AG04449 (cell line): Measurements from ENCODE around the gene GABRB1.

Experiments used
- CTCF ChIA-PET: fragments of 350-600 bp; formaldehyde crosslinking; extraction: SDS; loops from one replicate; lab custom pipeline; 2021; ENCODE audit warnings: antibody characterized with exemption; lab: Yijun Ruan, JAX
- POLR2A ChIA-PET: fragments of 400-600, 350-600 bp; formaldehyde crosslinking; extraction: SDS; loops from one replicate; lab custom pipeline; 2020; ENCODE audit warnings: antibody characterized with exemption, inconsistent platforms; lab: Yijun Ruan, JAX
- DNase-seq: peaks from one replicate; pipeline ENCODE4 v3.0.0-alpha.2; 2010; ENCODE audit warnings: low read depth, low spot score
- H3K4me3 ChIP-seq: 2 replicates; pipeline ENCODE4 v1.5.1; 2011; ENCODE audit warnings: low read depth, mild to moderate bottlenecking, control low read depth, low read length
- TF ChIP-seq, protein P1 (sequence below): IDR thresholded peaks from one replicate; pipeline ENCODE4 v1.5.1; 2011; ENCODE audit warnings: mild to moderate bottlenecking, moderate library complexity, low read length, control low read depth, inconsistent platforms; ENCODE audit not compliant: insufficient read depth; ENCODE audit errors: missing control alignments

Gene GABRB1

GRCh38 chr4:47068986-47069385, 37.6 kb downstream of the GABRB1 start:
- DNase-seq: no peak
- POLR2A ChIA-PET: no interaction called here
- H3K4me3 ChIP-seq: no peak overlapping the region
- CTCF ChIA-PET: no interaction called here
- TF ChIP-seq, protein P1, sequence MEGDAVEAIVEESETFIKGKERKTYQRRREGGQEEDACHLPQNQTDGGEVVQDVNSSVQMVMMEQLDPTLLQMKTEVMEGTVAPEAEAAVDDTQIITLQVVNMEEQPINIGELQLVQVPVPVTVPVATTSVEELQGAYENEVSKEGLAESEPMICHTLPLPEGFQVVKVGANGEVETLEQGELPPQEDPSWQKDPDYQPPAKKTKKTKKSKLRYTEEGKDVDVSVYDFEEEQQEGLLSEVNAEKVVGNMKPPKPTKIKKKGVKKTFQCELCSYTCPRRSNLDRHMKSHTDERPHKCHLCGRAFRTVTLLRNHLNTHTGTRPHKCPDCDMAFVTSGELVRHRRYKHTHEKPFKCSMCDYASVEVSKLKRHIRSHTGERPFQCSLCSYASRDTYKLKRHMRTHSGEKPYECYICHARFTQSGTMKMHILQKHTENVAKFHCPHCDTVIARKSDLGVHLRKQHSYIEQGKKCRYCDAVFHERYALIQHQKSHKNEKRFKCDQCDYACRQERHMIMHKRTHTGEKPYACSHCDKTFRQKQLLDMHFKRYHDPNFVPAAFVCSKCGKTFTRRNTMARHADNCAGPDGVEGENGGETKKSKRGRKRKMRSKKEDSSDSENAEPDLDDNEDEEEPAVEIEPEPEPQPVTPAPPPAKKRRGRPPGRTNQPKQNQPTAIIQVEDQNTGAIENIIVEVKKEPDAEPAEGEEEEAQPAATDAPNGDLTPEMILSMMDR: no peak

- H3K4me3 ChIP-seq: no peak overlapping the region
- CTCF ChIA-PET: interaction anchor here (1.5 kb wide), 1 partner anchor 51 kb away, joined by 3 read pairs; no protein-coding TSS in a partner anchor
- no peak for DNase-seq
- TF ChIP-seq, protein P1: no peak
- POLR2A ChIA-PET: interaction anchor here (0.6 to 0.7 kb wide), 2 partner anchors 53 to 234 kb away, joined by 4 read pairs; no protein-coding TSS in a partner anchor
Measured at GRCh38 chr4:47071901-47072341, 40.6 kb downstream of the GABRB1 start.

DNA sequence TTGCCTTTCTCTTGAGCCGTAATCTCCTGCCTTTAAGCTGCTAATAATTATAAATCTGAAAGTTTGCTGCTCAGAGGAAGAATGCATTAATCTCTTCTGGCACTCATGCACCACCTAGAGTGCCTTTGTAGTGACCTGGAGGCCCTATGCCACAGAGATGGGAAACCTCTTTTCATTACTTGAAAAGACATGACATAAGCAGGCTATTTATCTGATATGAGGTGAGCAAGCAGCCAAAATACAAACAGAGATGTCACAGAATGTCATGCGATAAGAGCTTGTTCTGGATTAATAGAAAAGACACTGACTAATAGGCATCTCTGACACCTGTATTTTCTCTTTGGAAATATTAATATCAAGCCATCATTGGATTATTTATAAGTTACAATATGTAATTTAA, 42.3 kb downstream of the GABRB1 start:
- ChIA-PET CTCF (interaction anchor here (0.6 to 1.5 kb wide), 2 partner anchors 46 to 49 kb away, joined by 3 to 6 read pairs; no protein-coding TSS in a partner anchor), POLR2A (no interaction called here)
- no peak for DNase-seq
- H3K4me3 ChIP-seq: no peak overlapping the region
- TF ChIP-seq, protein P1: no peak

- ChIA-PET POLR2A (interaction anchor here (0.5 kb wide), 1 partner anchor 432 kb away, joined by 3 read pairs; no protein-coding TSS in a partner anchor), CTCF (interaction anchor here (1.3 kb wide), 1 partner anchor 47 kb away, joined by 3 read pairs; no protein-coding TSS in a partner anchor)
- no peak overlapping the region for H3K4me3 ChIP-seq
- no peak for DNase-seq
- TF ChIP-seq, protein P1: no peak
Measured at GRCh38 chr4:47074816-47075215, 43.4 kb downstream of the GABRB1 start.

- ChIA-PET CTCF (interaction anchor here (1.1 to 1.5 kb wide), 3 partner anchors 13 to 47 kb away, joined by 3 to 8 read pairs (median 3); no protein-coding TSS in a partner anchor), POLR2A (interaction anchor here (0.5 kb wide), 1 partner anchor 433 kb away, joined by 3 read pairs; no protein-coding TSS in a partner anchor)
- TF ChIP-seq, protein P1: no peak
- DNase-seq: no peak
- no peak overlapping the region for H3K4me3 ChIP-seq
Measured at GRCh38 chr4:47075262-47075661, 43.9 kb downstream of the GABRB1 start.

- H3K4me3 ChIP-seq: no peak overlapping the region
- ChIA-PET CTCF (interaction anchor here (0.8 to 1.5 kb wide), 4 partner anchors 12 to 47 kb away, joined by 3 to 8 read pairs (median 3); no protein-coding TSS in a partner anchor), POLR2A (no interaction called here)
- no peak for DNase-seq
- TF ChIP-seq, protein P1: no peak
Measured at GRCh38 chr4:47075919-47076318, 44.6 kb downstream of the GABRB1 start.
